Measurements from ENCODE around the gene RND2. TPM values are rescaled to one million over a fixed set of nuclear protein-coding genes. Genes with fewer than 3 reads are reported as not detected.

The RND2 gene
- total and polyA plus RNA-seq, 2 of the 13 experiments (the other 11 are each of a cell fraction or from before 2014, with no cell fraction given): 0.05 to 0.11 TPM

DNA sequence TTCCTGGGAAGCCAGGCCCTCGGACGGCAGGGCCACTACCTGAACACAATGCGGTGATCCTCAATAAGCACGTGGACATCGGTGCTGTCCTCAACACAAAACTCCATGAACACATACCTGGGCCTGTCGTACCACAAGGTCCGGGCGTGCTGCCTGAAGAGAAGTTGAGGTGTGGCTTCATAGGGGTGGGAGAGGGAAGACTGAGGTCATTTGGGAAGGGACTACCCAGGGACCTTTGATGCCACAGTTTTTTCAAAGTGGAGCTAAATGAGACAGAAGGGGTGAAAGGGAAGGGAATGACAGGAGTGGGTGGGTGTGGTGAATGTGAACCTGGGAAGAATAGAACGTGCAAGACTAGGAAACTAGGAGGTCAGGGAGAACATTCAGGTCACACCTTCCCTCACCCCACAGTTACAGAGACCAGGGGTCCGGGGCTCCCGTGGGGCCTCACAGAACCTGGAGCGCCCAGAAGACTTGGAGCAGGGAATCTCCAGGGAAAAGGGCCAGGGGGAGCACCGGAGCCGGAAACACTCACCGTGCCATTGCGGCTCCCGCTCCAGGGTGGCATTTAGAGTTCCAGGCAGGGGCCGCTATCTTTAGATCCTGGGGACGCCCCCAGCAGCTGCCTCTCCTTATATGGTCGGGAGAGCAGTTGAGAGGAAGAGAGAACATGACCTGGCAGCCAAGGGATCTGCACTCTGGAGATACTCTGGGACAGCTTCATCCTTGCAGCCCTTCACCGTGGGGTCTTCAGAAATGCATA, 45.3 kb upstream of the RND2 start, which contains the start of gene PTGES3L (continued):
- TF ChIP-seq, protein P1, sequence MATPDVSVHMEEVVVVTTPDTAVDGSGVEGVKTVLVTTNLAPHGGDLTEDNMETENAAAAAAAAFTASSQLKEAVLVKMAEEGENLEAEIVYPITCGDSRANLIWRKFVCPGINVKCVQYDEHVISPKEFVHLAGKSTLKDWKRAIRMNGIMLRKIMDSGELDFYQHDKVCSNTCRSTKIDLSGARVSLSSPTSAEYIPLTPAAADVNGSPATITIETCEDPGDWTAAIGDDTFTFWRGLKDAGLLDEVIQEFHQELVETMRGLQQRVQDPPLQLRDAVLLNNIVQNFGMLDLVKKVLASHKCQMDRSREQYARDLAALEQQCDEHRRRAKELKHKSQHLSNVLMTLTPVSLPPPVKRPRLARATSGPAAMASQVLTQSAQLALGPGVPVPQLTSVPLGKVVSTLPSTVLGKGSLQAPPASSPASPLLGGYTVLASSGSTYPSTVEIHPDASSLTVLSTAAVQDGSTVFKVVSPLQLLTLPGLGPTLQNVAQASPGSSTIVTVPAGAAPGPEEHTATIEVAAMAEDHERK (CRISPR knock-in tag; IDR thresholded peaks at IDR 0.05; ENCODE audit: low read depth): no peak
- TF ChIP-seq ZNF260 (CRISPR knock-in tag; IDR thresholded peaks at IDR 0.05; ENCODE audit: borderline replicate concordance, low read depth): no peak
- no peak for TF ChIP-seq THYN1 (CRISPR knock-in tag; IDR thresholded peaks at IDR 0.05; ENCODE audit: borderline replicate concordance, low read depth)
- TF ChIP-seq FLYWCH1 (CRISPR knock-in tag; IDR thresholded peaks at IDR 0.05): no peak
- TF ChIP-seq HCFC1 (IDR thresholded peaks at IDR 0.05; ENCODE audit: low read depth, low read length): no peak
- TF ChIP-seq HDAC1 (CRISPR knock-in tag; IDR thresholded peaks at IDR 0.05): peak; percentile 72; the same call in 1 of the 2 replicates
- TF ChIP-seq CENPX (CRISPR knock-in tag; IDR thresholded peaks at IDR 0.05): no peak
- TF ChIP-seq ZNF777 (CRISPR knock-in tag; IDR thresholded peaks at IDR 0.05): peak; percentile 24; the same call in 1 of the 2 replicates
- TF ChIP-seq NCOA5 (CRISPR knock-in tag; IDR thresholded peaks at IDR 0.05): no peak
- TF ChIP-seq, protein P2, sequence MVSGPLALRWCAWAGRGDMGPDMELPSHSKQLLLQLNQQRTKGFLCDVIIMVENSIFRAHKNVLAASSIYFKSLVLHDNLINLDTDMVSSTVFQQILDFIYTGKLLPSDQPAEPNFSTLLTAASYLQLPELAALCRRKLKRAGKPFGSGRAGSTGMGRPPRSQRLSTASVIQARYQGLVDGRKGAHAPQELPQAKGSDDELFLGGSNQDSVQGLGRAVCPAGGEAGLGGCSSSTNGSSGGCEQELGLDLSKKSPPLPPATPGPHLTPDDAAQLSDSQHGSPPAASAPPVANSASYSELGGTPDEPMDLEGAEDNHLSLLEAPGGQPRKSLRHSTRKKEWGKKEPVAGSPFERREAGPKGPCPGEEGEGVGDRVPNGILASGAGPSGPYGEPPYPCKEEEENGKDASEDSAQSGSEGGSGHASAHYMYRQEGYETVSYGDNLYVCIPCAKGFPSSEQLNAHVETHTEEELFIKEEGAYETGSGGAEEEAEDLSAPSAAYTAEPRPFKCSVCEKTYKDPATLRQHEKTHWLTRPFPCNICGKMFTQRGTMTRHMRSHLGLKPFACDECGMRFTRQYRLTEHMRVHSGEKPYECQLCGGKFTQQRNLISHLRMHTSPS (CRISPR knock-in tag; IDR thresholded peaks at IDR 0.05; ENCODE audit: low read depth): no peak
- TF ChIP-seq CCDC6 (CRISPR knock-in tag; IDR thresholded peaks at IDR 0.05): peak; percentile 15; the same call in 1 of the 2 replicates
- no peak for TF ChIP-seq NR2F6 (IDR thresholded peaks at IDR 0.05)
- 0 out of 2 replicates have a peak, but pooled peaks have one; percentile 5 for TF ChIP-seq NR2F6 (CRISPR knock-in tag; IDR thresholded peaks at IDR 0.05)
- TF ChIP-seq ATF7 (IDR thresholded peaks at IDR 0.05): no peak
- no peak for TF ChIP-seq ATF7 (CRISPR knock-in tag; IDR thresholded peaks at IDR 0.05)
- no peak for TF ChIP-seq GATAD1 (CRISPR knock-in tag; IDR thresholded peaks at IDR 0.05)
- no peak for TF ChIP-seq ZNF792 (CRISPR knock-in tag; IDR thresholded peaks at IDR 0.05)
- no peak for TF ChIP-seq MIXL1 (CRISPR knock-in tag; IDR thresholded peaks at IDR 0.05)
- no peak for TF ChIP-seq NR2F1 (CRISPR knock-in tag; IDR thresholded peaks at IDR 0.05)
- no peak for TF ChIP-seq JDP2 (CRISPR knock-in tag; IDR thresholded peaks at IDR 0.05; ENCODE audit: borderline replicate concordance)
- TF ChIP-seq ZNF761 (CRISPR knock-in tag; conservative IDR thresholded peaks at IDR 0.05): no peak
- TF ChIP-seq, protein P3, sequence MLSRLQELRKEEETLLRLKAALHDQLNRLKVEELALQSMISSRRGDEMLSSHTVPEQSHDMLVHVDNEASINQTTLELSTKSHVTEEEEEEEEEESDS (CRISPR knock-in tag; IDR thresholded peaks at IDR 0.05; ENCODE audit: borderline replicate concordance): no peak
- TF ChIP-seq KLF11 (CRISPR knock-in tag; IDR thresholded peaks at IDR 0.05): no peak
- TF ChIP-seq, protein P4, sequence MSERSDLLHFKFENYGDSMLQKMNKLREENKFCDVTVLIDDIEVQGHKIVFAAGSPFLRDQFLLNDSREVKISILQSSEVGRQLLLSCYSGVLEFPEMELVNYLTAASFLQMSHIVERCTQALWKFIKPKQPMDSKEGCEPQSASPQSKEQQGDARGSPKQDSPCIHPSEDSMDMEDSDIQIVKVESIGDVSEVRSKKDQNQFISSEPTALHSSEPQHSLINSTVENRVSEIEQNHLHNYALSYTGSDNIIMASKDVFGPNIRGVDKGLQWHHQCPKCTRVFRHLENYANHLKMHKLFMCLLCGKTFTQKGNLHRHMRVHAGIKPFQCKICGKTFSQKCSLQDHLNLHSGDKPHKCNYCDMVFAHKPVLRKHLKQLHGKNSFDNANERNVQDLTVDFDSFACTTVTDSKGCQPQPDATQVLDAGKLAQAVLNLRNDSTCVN (CRISPR knock-in tag; IDR thresholded peaks at IDR 0.05; ENCODE audit: borderline replicate concordance): no peak
- TF ChIP-seq, protein P5, sequence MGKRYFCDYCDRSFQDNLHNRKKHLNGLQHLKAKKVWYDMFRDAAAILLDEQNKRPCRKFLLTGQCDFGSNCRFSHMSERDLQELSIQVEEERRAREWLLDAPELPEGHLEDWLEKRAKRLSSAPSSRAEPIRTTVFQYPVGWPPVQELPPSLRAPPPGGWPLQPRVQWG (CRISPR knock-in tag; IDR thresholded peaks at IDR 0.05; ENCODE audit: borderline replicate concordance, low read depth): no peak
- TF ChIP-seq, protein P6, sequence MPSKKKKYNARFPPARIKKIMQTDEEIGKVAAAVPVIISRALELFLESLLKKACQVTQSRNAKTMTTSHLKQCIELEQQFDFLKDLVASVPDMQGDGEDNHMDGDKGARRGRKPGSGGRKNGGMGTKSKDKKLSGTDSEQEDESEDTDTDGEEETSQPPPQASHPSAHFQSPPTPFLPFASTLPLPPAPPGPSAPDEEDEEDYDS (CRISPR knock-in tag; IDR thresholded peaks at IDR 0.05): no peak; the same call in 1 of the 2 replicates
- no peak for TF ChIP-seq ZNF329 (CRISPR knock-in tag; IDR thresholded peaks at IDR 0.05; ENCODE audit: low read depth)

Measured in HepG2 (cell line).